Gastroesophageal sphincter (tissue), 3 donors: ENCODE measurements around the gene PSORS1C2.

Source experiments
- CTCF ChIP-seq, 4 experiments: fragments of 200-600 bp in 2 of 4; fragments of 450-650 bp in 2 of 4; sonication (generic) in 1 of 4; IDR thresholded peaks; one replicate each; pipeline ENCODE4 v1.5.1; 2017 to 2019; ENCODE audit warnings: antibody characterized with exemption in 4 of 4, mild to moderate bottlenecking in 2 of 4, moderate library complexity in 2 of 4
- POLR2A ChIP-seq, 2 donors: fragments of 450-650 bp; IDR thresholded peaks; one replicate each; pipeline ENCODE4 v1.6.1; 2017; ENCODE audit warnings: antibody characterized with exemption in 2 of 2, mild to moderate bottlenecking in 2 of 2, moderate library complexity in 1 of 2

GRCh38 chr6:31125162-31125561, 13.7 kb downstream of the PSORS1C2 start:
- TF ChIP-seq POLR2A (IDR thresholded peaks at IDR 0.05), result no peak
- no peak for TF ChIP-seq CTCF (IDR thresholded peaks at IDR 0.05)
